ENCODE results near the gene QRFP.

The QRFP gene

GRCh38 chr9:130847306-130848217, 49.0 kb downstream of the QRFP start:
- DNase-seq (ENCODE audit: insufficient read length, low spot score) = no peak

GRCh38 chr9:130846487-130847305, 49.9 kb downstream of the QRFP start:
- FAIRE-seq (no peak), DNase-seq (ENCODE audit: insufficient read length, low spot score) (no peak)
- TF ChIP-seq POLR2A (IDR thresholded peaks at IDR 0.05; ENCODE audit: low read depth, low read length) = no peak

More at GRCh38 chr9:130847306-130848217, 49.0 kb downstream of the QRFP start:
- no peak for TF ChIP-seq POLR2A (IDR thresholded peaks at IDR 0.05; ENCODE audit: low read depth, low read length)
- peak; percentile 80 for FAIRE-seq

- DNase-seq (ENCODE audit: insufficient read length, low spot score) (no peak), FAIRE-seq (no peak)
- TF ChIP-seq POLR2A (IDR thresholded peaks at IDR 0.05; ENCODE audit: low read depth, low read length) = no peak
Measured at GRCh38 chr9:130845901-130846481, 50.6 kb downstream of the QRFP start.

DNA sequence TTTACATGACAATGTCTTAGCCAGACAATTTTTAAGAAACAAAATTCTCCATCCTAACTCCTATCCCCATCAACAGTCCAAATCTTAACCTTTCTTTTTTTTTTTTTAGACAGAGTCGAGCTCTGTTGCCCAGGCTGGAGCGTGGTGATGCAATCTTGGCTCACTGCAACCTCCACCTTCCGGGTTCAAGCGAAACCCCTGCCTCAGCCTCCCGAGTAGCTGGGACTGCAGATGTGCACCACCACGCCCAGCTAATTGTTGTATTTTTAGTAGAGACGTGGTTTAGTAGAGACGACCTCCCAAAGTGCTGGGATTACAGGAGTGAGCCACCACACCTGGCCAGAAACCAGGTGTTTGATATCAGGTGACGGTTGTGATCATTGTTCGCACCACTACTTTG, 51.4 kb downstream of the QRFP start:
- FAIRE-seq = no peak
- no peak for TF ChIP-seq POLR2A (IDR thresholded peaks at IDR 0.05; ENCODE audit: low read depth, low read length)
- DNase-seq (ENCODE audit: insufficient read length, low spot score) = no peak

DNA sequence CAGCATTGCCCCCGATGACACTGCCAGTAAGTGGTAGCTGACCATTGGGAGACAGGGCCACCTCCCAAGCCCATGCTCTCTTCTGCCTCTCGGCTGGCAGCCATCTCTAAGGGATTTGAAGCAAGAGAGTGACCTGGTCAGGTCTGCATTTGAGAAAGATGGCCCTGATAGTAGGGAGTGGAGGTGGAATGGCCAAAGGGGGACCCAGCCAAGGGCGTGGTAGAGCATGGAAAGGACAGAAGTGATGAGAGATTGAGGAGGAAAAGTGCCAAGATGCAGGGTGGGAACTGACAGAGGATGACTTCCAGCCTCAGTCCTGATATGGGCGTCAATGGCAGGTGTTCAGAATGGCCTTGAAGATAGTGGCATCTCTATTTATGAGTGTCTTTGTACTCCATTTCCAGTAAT, 52.6 kb downstream of the QRFP start:
- FAIRE-seq (no peak), DNase-seq (ENCODE audit: insufficient read length, low spot score) (no peak)
- no peak for TF ChIP-seq POLR2A (IDR thresholded peaks at IDR 0.05; ENCODE audit: low read depth, low read length)

GRCh38 chr9:130843049-130843908, 53.3 kb downstream of the QRFP start:
- no peak for DNase-seq (ENCODE audit: insufficient read length, low spot score)
- no peak for FAIRE-seq
- TF ChIP-seq POLR2A (IDR thresholded peaks at IDR 0.05; ENCODE audit: low read depth, low read length) = no peak

Measured in H54 (cell line).